Mesenteric fat pad (tissue), 1 donor: ENCODE measurements around the gene VWA7. TPM values are rescaled to one million over a fixed set of nuclear protein-coding genes. Genes with fewer than 3 reads are reported as not detected.
A peak's percentile ranks its signal among the peaks of the same experiment; 100 is the strongest.
"Not testable (repeated sequence)": the region's sequence is repeated elsewhere in the genome, so short reads cannot be mapped to it uniquely, and the experiment has no call there.

Experiments used
- DNase-seq: peaks from one replicate; pipeline ENCODE4 v3.0.0-alpha.2; 2020; ENCODE audit warnings: low spot score
- long read RNA-seq: library from polyadenylated mRNA; unstranded; transcript quantifications from one replicate; pipeline ENCODE4 v2.0.0, GENCODE V29; 2020
- total RNA-seq: library from RNA; stranded (reverse); fragmentation: NEBNext Ultra II Directional; extraction: Animal tissue kit (Norgen Biotek cat#: 25700); gene quantifications from one replicate; pipeline ENCODE4 v1.2.1, GENCODE V29; 2021
- donor health status: DM: yes; HTN: yes; CAD: no.

The VWA7 gene, protein sequence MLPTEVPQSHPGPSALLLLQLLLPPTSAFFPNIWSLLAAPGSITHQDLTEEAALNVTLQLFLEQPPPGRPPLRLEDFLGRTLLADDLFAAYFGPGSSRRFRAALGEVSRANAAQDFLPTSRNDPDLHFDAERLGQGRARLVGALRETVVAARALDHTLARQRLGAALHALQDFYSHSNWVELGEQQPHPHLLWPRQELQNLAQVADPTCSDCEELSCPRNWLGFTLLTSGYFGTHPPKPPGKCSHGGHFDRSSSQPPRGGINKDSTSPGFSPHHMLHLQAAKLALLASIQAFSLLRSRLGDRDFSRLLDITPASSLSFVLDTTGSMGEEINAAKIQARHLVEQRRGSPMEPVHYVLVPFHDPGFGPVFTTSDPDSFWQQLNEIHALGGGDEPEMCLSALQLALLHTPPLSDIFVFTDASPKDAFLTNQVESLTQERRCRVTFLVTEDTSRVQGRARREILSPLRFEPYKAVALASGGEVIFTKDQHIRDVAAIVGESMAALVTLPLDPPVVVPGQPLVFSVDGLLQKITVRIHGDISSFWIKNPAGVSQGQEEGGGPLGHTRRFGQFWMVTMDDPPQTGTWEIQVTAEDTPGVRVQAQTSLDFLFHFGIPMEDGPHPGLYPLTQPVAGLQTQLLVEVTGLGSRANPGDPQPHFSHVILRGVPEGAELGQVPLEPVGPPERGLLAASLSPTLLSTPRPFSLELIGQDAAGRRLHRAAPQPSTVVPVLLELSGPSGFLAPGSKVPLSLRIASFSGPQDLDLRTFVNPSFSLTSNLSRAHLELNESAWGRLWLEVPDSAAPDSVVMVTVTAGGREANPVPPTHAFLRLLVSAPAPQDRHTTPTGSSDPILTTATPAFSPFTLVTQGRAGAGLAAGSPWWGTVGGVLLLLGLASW
- total RNA-seq, result 0.77 TPM
- long read RNA-seq, result 0 reads

DNA sequence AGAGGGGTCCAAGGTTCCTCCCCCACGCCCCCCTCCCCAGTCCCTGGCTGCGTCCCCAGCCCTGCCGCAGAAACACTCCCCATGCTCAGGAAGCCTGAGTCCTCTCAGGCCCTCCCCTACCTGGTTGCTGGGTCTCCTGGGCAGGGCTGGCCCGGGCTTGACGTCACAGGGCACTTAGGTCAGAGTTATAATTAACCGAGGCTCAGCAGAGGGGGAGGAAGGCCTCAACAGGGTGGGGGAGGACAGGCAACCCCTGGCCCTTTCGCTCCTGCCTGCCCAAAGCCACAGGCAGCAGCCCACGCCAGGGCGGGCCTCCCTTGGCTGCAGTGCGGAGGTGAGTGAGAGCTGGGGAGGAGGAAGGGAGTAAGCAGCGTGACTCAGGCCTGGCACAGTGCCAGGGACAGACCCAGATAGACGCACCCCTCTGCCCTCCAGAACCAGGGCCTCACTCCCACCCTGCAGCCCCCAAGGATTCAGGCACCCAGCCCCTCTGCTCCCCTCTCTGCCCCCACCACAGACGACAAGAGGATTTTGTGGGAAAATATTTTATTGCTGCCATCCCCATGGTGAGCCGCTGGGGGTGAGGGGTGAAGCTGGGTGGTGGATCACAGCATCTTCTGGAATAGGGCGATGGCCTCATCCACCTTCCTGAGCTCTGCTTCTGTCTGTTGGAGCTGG, at the start of gene VWA7:
TSS of gene VWA7 (minus strand) at position 340 of the 678 bp plus-strand sequence. CDS start 549 bp downstream, outside the sequence.
- DNase-seq, result peak; percentile 93

DNA sequence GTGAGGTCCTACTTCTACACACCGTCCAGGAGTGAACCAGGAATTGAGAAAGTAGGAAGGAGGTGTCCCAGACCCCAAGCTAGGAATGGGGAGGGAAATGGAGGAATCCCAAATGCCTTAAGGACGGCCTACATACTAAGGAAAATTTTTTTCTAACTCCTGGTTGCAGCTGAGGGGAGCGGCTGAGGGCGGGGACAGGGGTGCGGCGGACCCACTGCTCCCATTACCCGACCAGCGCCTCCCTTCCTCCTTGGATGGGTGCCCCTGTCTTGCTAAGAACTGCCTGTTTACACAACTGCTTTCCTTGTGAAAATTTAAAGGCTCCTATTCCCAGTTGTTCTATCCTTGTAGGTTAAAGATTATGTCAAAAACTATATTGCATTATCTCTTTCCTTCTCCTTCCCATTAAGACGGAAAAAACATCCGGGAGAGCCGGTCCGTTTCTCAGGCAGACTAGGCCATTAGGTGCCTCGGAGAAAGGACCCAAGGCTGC, 49.7 kb upstream of the VWA7 start:
- peak; percentile 92 for DNase-seq

DNA sequence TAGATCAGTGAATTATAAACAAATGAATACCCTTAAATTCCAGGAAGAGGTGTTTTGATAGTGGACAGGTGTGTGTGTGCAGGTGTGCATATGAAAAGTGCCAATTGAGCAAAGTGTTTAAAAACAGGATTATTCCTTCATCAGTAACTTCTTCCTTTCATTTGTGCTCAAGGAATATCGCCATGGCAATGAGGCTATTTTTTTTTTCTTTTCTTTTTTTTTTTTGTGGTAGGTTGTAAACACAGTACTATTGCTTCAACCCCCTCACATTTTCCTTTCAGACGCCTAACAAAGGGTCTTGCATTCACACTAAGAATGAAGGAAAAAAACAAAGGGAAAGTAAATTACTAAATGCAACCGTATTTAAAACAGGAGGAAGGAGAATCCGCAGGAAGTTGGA, 48.4 kb upstream of the VWA7 start:
- no peak for DNase-seq

DNA sequence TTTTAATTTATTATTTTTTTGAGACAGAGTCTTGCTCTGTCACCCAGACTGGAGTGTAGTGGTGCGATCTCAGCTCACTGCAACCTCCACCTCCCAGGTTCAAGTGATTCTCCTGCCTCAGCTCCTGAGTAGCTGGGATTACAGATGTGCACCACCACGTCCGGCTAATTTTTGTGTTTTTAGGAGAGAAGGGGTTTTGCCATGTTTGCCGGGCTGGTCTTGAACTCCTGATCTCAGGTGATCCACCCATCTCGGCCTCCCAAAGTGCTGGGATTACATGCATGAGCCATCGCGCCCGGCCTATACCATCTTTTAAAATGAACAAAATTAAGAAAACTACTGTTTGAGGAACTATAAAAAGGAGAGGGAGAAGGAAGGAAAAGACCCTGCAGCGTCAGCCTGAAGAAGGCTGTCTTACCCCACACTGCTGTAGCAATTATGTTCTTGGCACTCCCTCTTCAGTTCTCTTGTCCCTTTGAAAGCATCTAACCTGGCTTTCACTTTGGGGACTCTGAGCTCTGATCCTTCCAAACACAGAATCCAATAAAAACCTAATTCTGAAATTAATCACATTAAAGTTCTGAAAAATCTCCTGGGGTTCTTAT, 46.6 kb upstream of the VWA7 start:
- not testable (repeated sequence) for DNase-seq

DNA sequence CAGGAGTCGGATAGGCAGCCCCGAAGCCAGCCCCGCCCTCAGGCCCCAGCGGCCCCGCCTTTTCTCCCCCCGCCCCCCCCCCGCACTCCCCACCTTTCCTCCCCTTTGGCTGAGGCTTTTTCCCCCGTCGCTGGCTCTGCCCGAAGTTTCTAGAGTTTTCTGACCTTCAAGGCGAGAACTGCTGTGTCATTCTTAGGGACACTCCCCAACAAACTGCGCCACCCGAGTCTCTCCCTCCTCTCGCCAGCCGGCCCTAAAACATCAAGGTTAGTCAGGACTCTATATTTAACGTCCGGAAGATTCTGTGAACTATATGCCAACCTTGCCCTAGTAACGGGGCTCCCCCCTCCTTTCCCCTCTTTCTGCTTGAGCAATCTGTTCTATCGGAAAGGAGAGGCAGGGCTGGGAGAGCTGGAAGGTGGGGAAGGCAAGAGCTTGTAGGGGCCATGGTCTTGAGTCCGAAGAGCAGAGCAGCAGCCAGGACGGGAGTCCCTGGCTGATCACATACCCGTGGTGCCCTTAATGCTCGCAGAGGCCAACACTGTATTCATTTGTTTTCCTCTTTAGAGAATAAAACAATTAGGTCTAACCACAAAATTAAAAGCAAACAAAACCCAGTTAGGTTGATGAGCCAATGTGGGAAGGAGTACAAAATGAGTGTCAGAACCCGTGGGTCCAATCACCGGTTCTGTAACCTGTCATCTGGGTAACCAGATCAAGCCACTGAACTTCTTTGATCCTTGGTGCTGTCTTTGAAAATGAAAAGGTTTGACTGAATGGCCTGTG, 45.1 kb upstream of the VWA7 start:
- peak; percentile 91 for DNase-seq

DNA sequence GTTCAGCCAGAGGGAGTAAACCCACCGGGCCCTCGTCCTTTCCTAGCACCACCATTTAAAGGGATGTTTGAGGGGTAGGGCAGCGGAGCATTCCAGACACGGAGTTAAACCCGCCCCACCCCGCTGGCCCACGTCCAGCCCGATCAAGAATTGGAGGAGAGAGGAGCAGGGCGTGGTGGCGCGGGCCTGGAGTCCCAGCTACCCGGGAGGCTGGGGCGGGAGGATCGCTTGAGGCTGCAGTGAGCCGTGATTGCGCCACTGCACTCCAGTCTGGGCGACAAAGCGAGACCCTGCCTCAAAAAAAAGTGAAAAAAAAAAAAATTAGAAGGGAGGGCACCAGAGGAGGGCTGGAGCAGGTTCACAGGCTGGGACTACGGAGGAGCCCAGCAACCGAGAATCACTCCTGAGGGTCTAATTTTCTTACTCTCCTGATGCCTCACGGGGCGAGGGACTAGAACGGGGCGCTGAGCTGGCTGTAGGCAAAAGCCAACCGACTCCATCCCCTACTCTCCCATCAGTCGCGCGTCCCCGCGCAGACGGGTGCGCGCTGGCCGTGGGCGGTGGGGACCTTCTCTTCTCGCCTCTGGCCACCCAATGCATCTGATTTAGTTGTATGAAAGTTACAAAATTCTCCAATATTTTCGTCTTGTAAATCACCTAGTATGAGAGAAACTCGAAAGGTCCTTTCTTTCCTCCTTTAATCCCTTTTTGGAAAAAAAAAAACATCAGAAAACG, 44.3 kb upstream of the VWA7 start:
- no peak for DNase-seq

DNA sequence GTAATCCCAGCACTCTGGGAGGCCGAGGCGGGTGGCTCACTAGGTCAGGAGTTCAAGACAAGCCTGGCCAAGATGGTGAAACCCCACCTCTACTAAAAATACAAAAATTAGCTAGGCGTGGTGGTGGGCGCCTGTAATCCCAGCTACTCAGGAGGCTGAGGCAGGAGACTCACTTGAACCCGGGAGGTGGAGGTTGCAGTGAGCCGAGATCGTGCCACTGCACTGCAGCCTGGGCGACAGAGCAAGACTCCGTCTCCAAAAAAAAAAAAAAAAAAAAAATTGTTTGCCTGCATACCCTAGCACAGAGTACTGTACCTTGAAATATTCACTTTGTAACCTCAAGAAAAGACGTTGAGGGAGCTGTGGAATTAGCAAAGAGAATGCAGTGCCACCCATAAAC, 43.3 kb upstream of the VWA7 start:
- not testable (repeated sequence) for DNase-seq

DNA sequence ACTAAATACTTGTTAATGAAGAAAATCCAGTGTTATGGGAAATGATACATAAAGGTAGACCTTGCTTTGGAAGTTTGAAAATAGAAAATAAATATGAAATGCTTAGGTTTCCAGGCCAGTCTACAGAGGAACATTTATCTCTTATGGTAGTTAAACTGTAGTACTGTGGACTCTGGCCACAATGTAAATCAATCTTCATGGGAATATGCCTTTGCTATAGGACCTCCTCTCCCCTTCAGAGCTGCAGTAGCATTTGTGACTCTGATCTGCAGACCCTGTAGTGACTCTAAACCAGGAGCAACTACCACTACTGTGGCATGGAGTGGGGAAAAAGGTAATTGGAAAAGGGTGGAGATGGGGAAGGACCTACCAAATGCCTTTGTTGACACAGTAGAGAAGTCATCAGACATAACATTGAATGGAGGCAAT, 42.8 kb upstream of the VWA7 start:
- no peak for DNase-seq

DNA sequence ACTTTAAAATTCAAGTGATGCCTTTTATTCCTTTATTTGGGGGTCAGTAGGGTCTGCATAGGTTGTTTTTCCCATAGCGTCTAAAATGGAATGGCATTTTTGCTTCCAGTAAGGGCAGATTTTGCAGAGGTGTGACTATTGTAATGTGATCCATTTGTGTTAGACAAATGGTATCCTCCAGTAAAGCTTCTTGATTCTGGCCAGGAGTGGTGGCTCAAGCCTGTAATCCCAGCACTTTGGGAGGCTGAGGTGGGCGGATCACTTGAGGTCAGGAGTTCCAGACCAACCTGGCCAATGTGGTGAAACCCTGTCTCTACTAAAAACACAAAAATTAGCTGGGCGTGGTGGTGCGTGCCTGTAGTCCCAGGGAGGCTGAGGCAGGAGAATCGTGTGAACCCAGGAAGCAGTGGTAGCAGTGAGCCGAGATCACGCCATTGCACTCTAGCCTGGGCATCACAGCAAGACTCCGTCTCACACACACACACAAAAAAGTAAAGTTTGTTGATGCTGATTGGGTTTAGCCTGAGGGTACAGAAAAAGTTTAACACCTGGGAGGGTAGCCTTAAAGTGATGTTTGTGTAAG, 40.9 kb upstream of the VWA7 start:
- DNase-seq, result not testable (repeated sequence)

DNA sequence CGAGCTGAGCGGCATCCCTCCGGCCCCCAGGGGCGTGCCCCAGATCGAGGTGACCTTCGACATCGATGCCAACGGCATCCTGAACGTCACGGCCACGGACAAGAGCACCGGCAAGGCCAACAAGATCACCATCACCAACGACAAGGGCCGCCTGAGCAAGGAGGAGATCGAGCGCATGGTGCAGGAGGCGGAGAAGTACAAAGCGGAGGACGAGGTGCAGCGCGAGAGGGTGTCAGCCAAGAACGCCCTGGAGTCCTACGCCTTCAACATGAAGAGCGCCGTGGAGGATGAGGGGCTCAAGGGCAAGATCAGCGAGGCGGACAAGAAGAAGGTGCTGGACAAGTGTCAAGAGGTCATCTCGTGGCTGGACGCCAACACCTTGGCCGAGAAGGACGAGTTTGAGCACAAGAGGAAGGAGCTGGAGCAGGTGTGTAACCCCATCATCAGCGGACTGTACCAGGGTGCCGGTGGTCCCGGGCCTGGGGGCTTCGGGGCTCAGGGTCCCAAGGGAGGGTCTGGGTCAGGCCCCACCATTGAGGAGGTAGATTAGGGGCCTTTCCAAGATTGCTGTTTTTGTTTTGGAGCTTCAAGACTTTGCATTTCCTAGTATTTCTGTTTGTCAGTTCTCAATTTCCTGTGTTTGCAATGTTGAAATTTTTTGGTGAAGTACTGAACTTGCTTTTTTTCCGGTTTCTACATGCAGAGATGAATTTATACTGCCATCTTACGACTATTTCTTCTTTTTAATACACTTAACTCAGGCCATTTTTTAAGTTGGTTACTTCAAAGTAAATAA, 40.2 kb upstream of the VWA7 start:
- not testable (repeated sequence) for DNase-seq

DNA sequence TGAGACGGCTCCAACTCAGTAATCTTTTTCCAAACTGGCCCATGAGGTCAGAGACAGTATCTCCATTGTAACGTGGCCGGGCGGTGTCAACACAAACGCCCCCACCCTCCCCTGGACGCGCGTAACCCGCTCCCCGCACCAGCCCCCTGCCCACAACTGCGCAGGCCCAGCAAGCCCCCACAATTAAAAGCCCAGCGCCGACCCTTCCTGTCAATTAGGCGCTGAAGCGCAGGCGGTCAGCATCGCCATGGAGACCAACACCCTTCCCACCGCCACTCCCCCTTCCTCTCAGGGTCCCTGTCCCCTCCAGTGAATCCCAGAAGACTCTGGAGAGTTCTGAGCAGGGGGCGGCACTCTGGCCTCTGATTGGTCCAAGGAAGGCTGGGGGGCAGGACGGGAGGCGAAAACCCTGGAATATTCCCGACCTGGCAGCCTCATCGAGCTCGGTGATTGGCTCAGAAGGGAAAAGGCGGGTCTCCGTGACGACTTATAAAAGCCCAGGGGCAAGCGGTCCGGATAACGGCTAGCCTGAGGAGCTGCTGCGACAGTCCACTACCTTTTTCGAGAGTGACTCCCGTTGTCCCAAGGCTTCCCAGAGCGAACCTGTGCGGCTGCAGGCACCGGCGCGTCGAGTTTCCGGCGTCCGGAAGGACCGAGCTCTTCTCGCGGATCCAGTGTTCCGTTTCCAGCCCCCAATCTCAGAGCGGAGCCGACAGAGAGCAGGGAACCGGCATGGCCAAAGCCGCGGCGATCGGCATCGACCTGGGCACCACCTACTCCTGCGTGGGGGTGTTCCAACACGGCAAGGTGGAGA, 38.1 kb upstream of the VWA7 start, which contains the start of the genes HSPA1A and HSPA1L:
TSS of gene HSPA1A (plus strand) at position 519 of the 814 bp plus-strand sequence. CDS start at position 733, 214 bp downstream.
TSS of gene HSPA1L (minus strand) at position 259 of the 814 bp plus-strand sequence. CDS start 3,311 bp downstream, outside the sequence.
- DNase-seq, result peak; percentile 97

DNA sequence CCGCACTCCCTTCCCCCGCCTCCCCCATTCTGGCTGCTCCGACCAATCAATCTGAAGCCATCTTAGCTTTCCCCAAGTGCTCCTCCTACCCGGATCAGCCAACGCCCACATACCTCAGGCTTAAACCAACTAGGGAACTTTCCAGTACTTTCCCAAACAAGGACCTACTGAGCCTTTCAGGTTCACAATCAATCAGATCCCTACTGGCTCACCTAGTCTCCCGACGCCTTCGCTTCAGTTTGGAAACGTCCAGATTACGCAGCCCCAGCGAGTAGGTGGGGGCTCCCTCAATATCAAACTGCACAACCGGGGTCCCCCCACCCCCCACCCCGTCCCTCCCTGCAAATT, 37.5 kb upstream of the VWA7 start:
- DNase-seq, result peak; percentile 95

DNA sequence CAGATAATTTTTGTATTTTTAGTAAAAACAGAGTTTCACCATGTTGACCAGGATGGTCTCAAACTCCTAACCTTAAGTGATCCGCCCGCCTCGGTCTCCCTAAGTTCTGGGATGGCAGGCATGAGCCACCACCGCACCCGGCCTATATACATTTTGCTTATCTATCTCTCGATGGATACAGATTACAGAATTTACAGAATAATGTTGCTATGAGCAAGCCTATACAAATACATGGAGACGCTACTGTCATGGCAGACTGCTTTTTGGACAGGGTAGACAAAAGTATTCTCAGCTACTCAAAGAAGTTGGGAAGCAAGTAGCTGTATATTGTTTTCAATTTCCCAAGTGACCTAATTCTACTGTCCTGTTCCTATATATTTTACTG, 36.3 kb upstream of the VWA7 start:
- DNase-seq, result no peak

DNA sequence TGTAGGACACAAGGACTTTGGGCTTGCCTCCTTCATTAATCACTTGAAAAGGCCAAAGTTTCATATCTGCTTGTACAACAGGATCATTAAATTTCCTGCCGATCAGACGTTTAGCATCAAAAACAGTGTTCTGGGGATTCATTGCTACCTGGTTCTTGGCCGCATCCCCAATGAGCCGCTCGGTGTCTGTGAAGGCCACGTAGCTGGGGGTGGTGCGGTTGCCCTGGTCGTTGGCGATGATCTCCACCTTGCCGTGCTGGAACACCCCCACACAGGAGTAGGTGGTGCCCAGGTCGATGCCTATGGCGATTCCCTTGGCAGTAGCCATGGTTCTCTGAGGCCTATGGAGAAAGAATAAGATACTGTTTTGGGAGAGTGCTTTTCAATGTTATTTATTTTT, 34.5 kb upstream of the VWA7 start:
- no peak for DNase-seq

DNA sequence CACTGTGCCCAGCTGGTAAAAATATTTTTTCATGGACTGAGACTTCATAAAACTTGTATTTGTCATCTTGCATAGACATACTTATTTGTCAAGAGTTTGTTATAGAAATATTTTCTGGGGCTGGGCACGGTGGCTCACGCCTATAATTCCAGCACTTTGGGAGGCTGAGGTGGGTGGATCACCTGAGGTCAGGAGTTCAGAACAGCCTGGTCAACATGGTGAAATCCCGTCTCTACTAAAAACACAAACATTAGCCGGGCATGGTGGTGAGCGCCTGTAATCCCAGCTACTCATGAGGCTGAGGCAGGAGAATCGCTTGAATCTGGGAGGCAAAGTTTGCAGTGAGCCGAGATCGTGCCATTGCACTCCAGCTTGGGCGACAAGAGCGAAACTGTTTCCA, 31.5 kb upstream of the VWA7 start:
- DNase-seq, result not testable (repeated sequence)

DNA sequence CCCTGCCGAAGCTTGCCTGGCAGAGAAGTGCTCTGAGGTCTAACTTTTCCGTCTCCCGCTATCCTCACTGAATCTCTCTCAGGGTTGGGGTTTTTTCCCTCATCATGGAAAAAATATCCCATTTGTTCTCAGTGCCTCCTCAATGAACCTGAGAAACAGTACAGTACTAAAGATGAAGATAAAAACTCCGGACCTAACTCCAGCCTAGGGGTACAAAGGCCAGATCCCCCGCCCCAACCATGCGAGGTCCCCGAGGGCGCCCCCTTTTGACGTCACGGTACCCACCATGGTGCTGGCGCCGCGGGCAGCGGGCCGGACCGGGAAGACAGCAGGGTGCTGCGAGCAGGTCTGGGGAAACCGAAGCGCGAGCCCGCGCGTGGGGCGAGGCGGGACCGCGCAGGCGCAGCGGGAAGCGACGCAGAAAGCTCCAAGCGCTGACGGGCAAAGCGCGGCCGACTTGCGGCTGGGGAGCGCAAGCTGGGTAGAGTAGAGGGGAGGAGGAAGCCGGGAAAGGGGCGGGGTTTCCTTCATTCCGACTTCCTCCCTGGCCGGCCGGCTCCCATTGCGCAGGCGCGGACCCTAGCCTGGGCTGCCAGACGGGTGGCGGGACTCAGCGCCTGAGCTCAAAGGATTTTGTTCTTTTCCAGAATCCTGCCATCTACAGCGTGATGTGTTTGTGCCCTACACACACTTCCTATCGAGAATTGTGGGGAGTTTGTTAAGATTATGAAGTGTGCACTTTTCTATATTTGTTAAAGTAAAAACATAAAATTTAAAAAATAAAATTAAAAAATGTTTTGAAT, 29.5 kb upstream of the VWA7 start, which contains the start of gene LSM2:
TSS of gene LSM2 (minus strand) at position 497 of the 803 bp plus-strand sequence. CDS start at position 288, 209 bp downstream.
- peak; percentile 99 for DNase-seq
